Loucy (cell line): ENCODE results near the gene RUVBL1.

Source experiments
- H2AFZ ChIP-seq: fragments of 200-600 bp; sonication (generic); 2 replicates; pipeline ENCODE4 v1.6.0; 2016; ENCODE audit warnings: antibody characterized with exemption, mild to moderate bottlenecking, low read length, moderate library complexity
- H3F3A ChIP-seq: fragments of 200-600 bp; 2 replicates; pipeline ENCODE4 v1.6.0; 2016; ENCODE audit warnings: antibody characterized with exemption, low read depth, mild to moderate bottlenecking
- H3K27me3 ChIP-seq: fragments of 200-600 bp; sonication (generic); 2 replicates; pipeline ENCODE4 v1.6.1; 2014; ENCODE audit warnings: low read length, mild to moderate bottlenecking; ENCODE audit not compliant: insufficient read depth, poor library complexity, severe bottlenecking
- H3K36me3 ChIP-seq: fragments of 200-600 bp; sonication (generic); 2 replicates; pipeline ENCODE4 v1.6.1; 2016; ENCODE audit warnings: low read length; ENCODE audit not compliant: insufficient read depth
- H3K4me1 ChIP-seq: fragments of 200-600 bp; sonication (generic); 2 replicates; pipeline ENCODE4 v1.5.1; 2014; ENCODE audit warnings: low read length, mild to moderate bottlenecking; ENCODE audit not compliant: insufficient read depth, poor library complexity, severe bottlenecking
- H3K4me2 ChIP-seq: fragments of 200-600 bp; sonication (generic); 2 replicates; pipeline ENCODE4 v1.6.0; 2014; ENCODE audit warnings: antibody characterized with exemption, low read length, low read depth, mild to moderate bottlenecking; ENCODE audit not compliant: poor library complexity, severe bottlenecking
- H3K4me3 ChIP-seq: fragments of 200-600 bp; sonication (generic); 2 replicates; pipeline ENCODE4 v1.5.1; 2014; ENCODE audit warnings: low read length, mild to moderate bottlenecking, mixed read lengths; ENCODE audit not compliant: poor library complexity, severe bottlenecking
- H3K79me2 ChIP-seq: fragments of 200-600 bp; sonication (generic); 2 replicates; pipeline ENCODE4 v1.6.1; 2014; ENCODE audit warnings: low read length; ENCODE audit not compliant: insufficient read depth
- H3K9ac ChIP-seq: fragments of 200-600 bp; sonication (generic); 2 replicates; pipeline ENCODE4 v1.6.0; 2014; ENCODE audit warnings: mild to moderate bottlenecking, low read depth, low read length, moderate library complexity; ENCODE audit not compliant: poor library complexity, severe bottlenecking
- H3K9me2 ChIP-seq: fragments of 200-600 bp; sonication (generic); replicated peaks from 2 replicates; pipeline ENCODE4 v1.6.1; 2016; ENCODE audit warnings: low read depth, low read length, mixed read lengths
- H3K9me3 ChIP-seq: fragments of 200-600 bp; sonication (generic); 2 replicates; pipeline ENCODE4 v1.6.1; 2014; ENCODE audit warnings: mild to moderate bottlenecking, antibody characterized with exemption, low read length, low read depth; ENCODE audit not compliant: insufficient read depth
- H4K20me1 ChIP-seq: fragments of 200-600 bp; sonication (generic); 2 replicates; pipeline ENCODE4 v1.6.0; 2014; ENCODE audit warnings: antibody characterized with exemption, low read length, mild to moderate bottlenecking; ENCODE audit not compliant: insufficient read depth, poor library complexity, severe bottlenecking
- CTCF ChIP-seq: fragments of 200-600 bp; sonication (generic); conservative IDR thresholded peaks from 2 replicates; pipeline ENCODE4 v1.5.1; 2014; ENCODE audit warnings: mild to moderate bottlenecking, antibody characterized with exemption, low read length
- EZH2phosphoT487 ChIP-seq: fragments of 200-600 bp; IDR thresholded peaks from 2 replicates; pipeline ENCODE4 v1.6.1; 2018; ENCODE audit warnings: antibody characterized with exemption, mild to moderate bottlenecking, moderate library complexity, borderline replicate concordance

RUVBL1 gene

GRCh38 chr3:128103136-128103676, 20.4 kb downstream of the RUVBL1 start:
- Histone ChIP-seq H3K4me3 (no peak overlapping the region), H3K9me3 (no peaks in the 10 kb centered on the region), H3K4me1 (peaks cover 5% of the 10 kb centered on the region), H3K79me2 (no peaks in the 10 kb centered on the region), H4K20me1 (no peaks in the 10 kb centered on the region), H3K9me2 (no peaks in the 10 kb centered on the region), H3K27me3 (no peaks in the 10 kb centered on the region), H3K4me2 (no peak overlapping the region), H3K36me3 (peaks cover 55% of the 10 kb centered on the region; the same call in 1 of the 2 replicates), H2AFZ (no peak overlapping the region), H3K9ac (no peak overlapping the region), H3F3A (no peaks in the 10 kb centered on the region)
- TF ChIP-seq CTCF (no peak), EZH2phosphoT487 (no peak)

GRCh38 chr3:128100638-128101037, 23.0 kb downstream of the RUVBL1 start:
- peaks cover 74% of the 10 kb centered on the region; the same call in 1 of the 2 replicates for H3K36me3 ChIP-seq
- H3K4me1 ChIP-seq: peaks cover 5% of the 10 kb centered on the region

GRCh38 chr3:128100161-128100560, 23.5 kb downstream of the RUVBL1 start:
- TF ChIP-seq EZH2phosphoT487 (no peak), CTCF (no peak)
- Histone ChIP-seq H3K9me3 (no peaks in the 10 kb centered on the region), H3K79me2 (no peaks in the 10 kb centered on the region), H3K4me2 (no peak overlapping the region), H3K36me3 (peaks cover 74% of the 10 kb centered on the region; the same call in 1 of the 2 replicates), H3K9ac (no peak overlapping the region), H3K9me2 (no peaks in the 10 kb centered on the region), H3K27me3 (no peaks in the 10 kb centered on the region), H3K4me3 (no peak overlapping the region), H3F3A (no peaks in the 10 kb centered on the region), H3K4me1 (peaks cover 5% of the 10 kb centered on the region), H2AFZ (no peak overlapping the region), H4K20me1 (no peaks in the 10 kb centered on the region)

More at GRCh38 chr3:128100638-128101037, 23.0 kb downstream of the RUVBL1 start:
- Histone ChIP-seq H3K27me3 (no peaks in the 10 kb centered on the region), H2AFZ (no peak overlapping the region), H3F3A (no peaks in the 10 kb centered on the region), H3K4me3 (no peak overlapping the region), H3K4me2 (no peak overlapping the region), H3K9ac (no peak overlapping the region), H3K9me3 (no peaks in the 10 kb centered on the region), H4K20me1 (no peaks in the 10 kb centered on the region), H3K9me2 (no peaks in the 10 kb centered on the region), H3K79me2 (no peaks in the 10 kb centered on the region)
- no peak for TF ChIP-seq EZH2phosphoT487
- TF ChIP-seq CTCF: no peak
